Stimulated activated CD4-positive, alpha-beta T cell treated with anti-CD3 and anti-CD28 coated beads, Interleukin-2, amount 100 ng/mL, for 24 hours (primary cell): Measurements from ENCODE around the gene PHYKPL.
"Not testable (repeated sequence)": the region's sequence is repeated elsewhere in the genome, so short reads cannot be mapped to it uniquely, and the experiment has no call there.

ENCODE experiments used
- DNase-seq, 2 donors: peaks; one replicate each; pipeline ENCODE4 v3.0.0-alpha.2; 2020

PHYKPL gene

DNA sequence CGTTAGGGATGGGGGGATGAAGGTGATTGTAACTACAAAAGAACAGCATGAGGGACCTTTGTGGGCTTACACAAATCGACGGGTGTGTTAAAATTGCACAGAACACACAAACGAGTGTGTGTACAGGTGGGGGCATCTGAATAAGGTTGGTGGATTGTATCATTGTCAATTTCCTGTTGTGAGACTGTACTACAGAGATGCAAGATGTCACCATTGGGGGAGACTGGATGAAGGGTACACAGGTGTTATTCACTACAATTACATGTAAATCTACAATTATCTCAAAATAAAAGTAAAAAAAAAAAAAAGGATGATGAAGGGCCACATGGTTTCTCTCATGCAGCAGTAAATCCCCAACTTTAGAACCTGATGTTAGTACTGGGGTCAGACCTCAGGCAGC, 31.4 kb upstream of the PHYKPL start:
- DNase-seq = no peak

DNA sequence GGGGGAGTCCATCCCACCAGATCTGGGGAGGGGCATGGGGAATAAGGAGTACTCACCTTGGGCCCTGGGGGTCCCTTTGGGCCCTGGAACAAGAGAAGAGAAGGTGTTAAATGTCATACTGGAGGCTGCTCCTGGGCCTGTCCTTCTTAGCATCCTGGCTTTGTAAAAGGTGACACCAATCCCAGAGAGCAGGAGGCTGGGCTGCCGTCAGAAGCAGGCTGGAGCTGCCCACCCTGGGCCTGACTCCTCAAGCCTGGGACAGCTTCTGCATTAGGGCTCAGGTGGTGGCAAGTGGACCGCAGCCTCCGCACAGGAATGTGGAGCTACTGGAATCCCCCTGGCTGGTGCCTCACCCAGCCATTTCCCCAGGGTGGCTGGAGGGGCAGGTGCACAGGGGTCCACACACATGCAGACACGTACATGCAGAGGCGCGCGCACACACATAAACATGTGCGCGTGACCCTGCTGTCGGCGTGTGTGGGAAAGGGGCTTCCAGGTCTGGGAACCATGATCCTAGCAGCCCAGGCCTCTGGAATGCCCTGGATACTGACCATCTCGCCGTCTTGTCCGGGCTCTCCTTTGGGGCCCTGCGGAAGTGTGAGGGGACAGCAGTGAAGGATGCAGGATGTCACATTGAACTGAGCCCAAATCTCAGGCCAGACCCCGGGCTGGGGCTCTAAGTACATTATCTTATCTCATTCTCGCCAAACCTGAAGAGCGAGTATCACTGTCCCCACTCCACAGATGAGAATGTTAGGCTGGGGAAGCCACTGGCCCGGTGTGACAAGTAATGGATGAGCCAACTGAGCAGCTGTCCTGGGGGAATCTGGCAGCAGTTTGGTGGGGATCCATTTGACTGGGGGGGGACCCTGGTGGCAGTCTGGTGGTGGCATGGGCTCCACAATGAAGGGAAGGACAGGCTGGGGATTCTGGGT, 29.3 kb upstream of the PHYKPL start:
- no peak for DNase-seq

DNA sequence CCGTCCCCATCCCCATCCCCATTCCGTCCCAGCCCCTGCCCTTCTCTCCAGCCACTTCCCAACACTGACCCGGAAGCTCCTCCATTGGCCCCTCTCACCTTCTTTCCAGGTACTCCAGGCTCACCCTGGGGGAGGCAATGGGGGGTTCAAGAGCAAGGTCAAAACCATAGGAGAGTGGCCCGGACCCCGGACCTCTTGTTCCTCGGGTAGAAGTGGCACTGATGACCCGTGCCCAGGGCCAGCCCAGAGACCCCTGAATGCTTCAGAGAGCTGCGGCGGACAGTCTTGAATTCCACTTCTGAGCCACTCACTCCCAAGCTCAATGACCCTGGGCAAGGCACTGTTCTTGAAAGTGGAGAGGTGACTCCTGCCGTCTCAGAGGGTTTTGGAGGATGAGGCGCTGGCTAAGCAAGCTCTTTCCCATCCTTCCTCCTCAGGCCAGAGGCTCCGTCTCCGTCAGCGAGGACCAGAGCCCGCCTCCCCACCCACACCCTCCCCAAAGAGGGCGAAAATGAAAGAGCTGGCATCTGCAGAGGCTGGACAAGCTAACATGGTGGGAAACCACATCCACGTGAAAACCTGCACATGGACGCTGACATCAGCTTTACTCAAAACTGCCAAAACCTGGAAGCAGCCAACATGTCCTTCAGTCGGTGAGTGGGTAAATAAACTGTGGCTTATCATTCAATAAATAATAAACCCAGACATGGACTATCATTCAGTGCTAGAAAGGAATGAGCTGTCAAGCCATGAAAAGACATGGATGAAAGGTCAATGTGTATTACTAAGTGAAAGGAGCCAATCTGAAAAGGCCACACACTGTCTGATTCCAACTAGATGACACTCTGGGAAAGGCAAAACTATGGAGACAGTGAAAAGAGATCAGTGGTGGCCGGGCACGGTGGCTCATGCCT, 27.3 kb upstream of the PHYKPL start:
- DNase-seq = no peak

DNA sequence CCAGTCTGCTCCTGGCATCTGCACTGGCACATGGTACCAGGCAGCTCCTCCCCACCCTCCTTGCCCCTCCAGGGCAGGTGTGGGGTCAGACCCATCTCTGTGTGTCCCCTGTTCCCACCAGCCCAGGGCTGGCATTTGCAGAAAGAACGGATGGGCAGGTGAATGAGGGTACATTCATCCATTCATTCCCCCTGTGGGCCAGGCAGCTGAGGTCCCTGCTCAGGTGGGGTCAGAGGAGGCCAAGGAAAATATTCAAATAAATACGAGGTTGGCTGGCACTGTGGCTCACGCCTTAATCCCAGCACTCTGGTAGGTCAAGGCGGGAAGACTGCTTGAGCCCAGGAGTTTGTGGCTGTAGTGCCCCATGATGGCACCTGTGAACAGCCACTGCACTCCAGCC, 25.0 kb upstream of the PHYKPL start:
- no peak for DNase-seq

DNA sequence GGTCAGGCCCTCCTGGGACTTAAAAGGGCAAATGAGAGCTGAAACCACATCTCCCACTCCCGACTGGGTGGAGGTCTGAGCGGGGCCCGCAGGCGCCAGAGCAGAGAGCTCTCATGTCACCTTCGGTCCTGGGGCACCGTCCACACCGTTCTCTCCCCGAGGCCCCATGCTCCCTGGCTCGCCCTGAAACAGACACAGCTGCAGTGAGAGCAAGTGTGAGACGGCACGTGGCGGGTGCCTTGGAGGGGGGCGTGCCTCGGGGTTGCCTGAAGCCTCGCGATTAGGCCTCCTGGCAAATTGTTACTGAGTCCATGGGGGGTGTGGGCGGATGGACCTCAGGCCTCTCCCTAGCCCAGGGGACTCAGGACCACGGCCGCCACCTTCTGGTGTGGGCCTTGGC, 24.1 kb upstream of the PHYKPL start:
- DNase-seq = no peak

DNA sequence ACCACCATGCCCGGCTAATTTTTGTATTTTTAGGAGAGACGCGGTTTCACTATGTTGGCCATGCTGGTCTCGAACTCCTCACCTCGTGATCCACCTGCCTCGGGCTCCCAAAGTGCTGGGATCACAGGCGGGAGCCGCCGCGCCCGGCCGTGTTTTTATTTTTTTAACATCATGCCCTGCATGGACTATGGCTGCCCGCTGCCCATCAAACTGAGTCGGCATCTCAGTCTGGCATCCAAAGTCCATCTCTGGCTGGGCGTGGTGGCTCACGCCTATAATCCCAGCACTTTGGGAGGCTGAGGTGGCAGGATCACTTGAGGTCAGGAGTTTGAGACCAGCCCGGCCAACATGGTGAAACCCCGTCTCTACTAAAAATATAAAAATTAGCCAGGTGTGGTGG, 21.0 kb upstream of the PHYKPL start:
- DNase-seq = not testable (repeated sequence)

DNA sequence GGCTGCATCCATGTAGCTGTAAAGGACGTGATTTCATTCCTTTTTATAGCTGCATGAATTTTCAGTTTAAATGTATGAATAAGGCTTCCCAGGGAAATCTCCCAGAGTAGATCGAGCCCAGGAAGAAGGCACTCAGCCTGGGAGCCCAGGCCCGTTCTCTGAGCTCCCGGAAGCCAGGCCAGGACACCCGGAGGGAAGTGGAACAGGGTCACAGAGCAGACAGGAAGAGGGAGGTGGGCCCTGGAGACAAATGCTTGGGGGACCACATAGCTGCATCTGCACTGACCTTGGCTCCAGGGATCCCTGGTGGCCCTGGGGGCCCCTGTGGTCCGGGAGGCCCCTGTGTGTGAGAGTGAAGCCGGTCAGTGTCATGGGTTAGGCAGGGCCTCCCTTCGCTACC, 19.7 kb upstream of the PHYKPL start:
- no peak for DNase-seq

DNA sequence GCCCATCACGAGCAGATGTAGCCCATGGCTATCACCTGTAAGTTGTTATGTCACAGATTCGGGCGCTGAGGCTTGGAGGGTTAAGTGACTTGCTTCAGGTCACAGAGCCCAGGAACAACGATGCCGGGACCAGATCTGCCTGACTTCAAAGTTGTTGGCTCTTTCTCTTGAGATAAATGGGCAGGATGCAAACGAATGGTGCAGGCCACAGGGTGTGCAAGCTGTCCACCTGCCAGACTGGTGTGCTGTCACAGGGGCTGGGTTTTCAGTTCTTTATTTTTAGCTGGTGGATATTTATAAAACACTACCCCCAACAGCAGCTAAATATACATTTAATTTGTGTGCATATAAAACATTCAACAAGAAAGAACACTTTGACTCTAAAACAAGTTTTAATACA, 17.7 kb upstream of the PHYKPL start:
- DNase-seq = no peak

DNA sequence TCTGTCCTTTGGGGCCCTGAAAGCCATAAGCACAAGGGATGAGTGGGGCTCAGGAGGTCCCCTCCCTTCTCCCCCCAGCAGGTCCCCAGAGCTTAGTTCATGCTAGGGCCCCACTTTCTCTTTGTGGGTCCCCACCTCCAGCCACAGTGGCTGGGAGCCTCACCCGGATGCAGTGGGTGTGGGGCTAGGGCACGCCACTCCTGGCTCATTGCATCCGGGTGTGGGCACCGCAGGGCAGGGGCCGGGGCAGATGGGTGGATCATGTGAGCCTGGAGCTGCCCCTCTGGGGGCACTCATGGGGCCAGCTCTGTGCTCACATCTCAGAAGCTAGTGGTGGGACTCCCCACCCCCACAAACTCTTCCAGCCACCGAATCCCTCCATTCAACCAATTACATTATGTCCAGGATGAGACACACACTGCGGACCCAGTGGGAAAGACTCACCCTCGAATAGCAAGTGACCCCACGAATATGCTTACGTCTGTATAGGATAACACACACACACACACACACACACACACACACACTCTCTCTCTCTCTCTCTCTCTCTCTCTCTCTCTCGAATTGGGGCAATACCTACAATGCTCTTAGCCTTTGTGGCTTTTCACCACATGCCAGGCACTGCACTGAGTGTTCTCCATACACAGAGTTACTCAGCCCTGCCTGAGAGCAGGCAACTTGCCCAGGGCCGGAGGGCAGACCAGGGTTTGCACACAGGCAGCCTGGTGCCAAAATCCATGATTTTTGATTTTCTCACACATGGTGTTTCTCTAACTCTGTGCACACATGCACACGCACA, 16.8 kb upstream of the PHYKPL start:
- DNase-seq = no peak

DNA sequence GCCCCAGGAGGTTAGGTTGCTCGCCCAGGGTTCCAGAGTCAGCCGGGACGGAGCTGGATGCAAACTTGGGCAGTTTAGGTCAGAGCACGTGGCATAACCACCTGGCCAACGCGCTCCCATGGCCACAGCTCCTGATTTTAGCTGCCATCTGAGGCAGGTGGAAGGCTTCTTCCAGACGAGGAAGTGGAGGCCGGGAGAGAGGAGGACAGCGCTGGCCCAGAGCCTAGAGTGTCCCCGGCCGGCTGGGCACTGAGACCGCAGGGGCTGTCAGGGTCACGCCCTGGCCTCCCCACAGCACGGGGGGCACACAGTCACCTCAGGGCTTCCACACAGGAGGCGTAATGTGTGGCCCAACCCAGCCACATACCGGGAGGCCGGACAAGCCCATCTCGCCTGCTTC, 16.1 kb upstream of the PHYKPL start:
- DNase-seq = no peak

DNA sequence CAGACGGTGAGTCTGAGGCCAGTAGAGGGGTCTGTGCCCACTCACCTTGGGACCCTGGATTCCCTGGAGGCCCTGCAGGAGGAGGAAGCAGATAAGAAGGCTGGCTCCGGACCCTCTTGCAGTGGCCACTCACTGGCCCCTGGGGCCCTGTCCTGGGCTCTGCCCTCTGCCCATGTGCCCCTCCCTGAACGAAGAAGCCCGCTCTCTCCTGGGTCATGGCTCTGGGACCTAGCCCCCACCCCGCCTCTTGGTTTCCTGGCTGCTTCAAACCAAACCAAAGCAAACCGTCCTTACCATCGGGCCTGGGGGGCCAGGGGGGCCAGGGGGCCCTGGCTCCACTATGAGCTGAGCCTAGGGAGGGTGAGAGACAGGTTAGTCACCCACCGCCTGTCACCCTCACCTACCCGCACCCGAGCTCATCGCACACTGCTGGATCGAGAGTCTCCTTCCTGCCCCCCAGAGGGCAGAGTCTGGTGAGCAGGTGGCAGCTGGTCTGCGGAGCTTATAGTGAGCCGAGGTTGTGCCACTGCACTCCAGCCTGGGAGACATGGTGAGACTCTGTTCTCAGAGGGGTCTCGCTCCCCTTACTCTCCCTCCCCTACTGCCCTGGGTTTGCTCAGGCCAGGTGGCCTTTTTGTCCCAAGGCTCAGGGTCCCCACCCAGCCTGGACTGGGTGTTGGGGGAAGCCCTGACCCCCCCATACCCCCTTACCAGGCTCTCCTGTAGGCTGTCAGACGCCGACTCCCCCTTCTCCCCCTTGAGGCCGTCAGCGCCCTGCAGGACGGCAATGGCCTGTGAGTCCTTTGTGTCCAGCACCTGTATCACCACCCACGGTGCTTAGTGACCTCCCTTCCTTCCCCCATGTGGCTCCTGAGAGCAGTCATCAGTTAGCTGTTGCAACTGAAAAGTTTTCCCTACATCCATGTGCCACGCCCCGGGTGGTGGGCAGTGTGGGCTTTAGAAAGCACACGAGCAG, 15.2 kb upstream of the PHYKPL start:
- DNase-seq = no peak

DNA sequence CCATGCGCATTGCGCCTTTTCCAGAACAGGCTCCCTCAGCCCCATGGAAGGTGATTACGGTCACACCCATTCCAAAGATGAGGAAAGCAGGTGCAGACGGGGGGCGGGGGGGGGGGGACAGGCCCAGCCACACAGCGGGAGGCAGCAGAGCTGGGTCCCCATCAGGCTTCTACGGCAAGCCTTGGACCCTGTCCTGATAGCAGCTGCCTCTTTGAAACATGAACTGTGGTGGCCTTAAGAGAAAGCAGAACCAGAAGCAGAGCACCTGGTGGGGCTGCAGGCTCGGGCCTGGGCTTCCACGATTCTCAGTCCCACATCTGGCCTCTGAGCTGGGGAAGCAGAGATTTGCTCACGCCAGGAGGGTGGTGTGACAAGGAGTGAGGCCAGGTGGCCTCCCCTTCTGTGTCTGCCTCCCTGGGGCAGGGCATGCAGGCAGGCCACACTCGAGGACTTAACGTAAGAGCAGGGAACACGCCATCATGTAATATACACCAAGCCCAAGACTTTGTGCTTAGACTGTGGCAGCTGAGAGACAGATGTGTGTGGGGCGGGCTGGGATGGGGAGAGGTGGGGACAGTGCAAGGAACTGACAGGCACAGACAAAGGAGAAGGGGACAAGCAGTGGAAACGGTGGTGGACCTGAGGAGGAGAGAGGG, 14.2 kb upstream of the PHYKPL start:
- DNase-seq = no peak

DNA sequence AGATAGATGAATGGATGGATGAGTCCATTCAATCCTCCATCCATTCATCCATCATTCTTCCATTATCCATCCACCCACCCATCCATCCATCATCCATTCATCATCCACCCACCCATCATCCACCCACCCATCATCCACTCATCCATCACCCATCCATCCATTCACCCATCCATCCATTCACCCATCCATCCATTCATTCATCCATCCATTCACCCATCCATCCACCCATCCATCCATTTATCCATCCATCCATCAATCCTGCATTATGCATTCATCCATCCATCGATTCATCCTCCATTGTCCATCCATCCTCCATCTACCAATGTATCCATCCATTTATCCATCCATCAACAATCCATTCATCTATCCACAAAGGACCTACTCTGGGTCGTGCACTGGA, 12.8 kb upstream of the PHYKPL start:
- no peak for DNase-seq

DNA sequence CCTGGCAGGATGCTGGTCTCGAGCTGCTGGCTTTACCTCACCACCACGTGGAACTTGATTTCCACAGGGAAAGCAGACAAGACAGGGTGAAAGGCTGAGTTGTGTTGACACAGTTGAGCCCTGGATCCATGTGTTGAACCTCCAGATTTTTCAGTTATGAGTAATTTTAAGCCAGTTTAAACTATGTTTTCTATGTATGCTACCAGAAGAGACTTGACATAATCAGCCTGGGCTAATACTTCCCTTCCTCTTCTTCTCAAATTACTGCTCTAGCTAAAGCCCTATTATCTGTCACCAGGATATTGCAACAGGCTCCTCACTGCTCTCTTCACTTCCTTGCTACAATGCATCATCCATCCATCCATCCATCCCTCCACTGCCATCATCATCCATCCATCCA, 12.0 kb upstream of the PHYKPL start:
- no peak for DNase-seq

DNA sequence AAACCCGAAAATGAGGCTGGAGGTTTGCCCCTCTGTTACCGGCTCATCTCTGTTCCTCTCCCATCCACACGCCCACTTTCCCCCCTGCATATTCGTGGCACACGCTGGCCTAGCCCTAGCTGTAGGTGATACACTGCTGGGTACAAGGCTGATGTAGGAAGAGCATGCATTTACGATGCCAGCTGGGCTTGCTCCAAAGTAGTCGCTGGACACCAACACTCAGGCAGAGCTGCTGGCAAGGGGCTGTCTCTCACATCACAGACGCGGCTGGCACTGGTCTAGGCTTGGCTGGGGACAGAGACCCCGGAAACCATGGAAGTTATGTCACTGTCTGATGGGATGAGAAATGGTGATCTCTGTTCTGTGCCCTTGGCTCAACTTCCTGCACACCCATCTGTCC, 9.8 kb upstream of the PHYKPL start:
- DNase-seq = no peak

DNA sequence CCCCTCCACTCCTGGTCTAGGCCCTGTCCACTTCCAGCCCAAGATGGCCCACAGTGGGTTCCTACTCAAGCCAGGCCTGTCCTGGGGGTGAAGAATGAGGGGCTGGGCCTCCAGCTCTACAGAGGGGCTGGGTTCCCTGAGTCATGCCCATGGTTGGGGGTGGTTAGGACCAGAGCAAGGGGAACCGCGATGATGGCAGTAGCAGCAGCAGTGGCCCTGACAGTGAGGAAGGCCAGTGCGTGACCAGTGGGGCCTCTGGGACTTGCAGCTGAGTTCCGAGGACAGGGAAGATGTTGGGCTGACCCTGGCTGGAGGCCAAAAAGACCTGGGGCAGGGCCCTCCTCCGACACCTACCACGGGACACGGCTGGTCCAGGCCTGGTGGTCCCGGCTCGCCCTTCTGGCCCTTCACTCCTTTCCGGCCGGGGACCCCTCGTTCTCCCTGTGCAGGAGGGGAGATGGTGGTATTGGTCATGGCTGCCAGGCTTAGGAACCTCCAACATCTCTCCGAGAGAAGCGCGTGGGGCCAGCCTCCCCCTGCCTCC, 9.2 kb upstream of the PHYKPL start:
- DNase-seq = no peak

DNA sequence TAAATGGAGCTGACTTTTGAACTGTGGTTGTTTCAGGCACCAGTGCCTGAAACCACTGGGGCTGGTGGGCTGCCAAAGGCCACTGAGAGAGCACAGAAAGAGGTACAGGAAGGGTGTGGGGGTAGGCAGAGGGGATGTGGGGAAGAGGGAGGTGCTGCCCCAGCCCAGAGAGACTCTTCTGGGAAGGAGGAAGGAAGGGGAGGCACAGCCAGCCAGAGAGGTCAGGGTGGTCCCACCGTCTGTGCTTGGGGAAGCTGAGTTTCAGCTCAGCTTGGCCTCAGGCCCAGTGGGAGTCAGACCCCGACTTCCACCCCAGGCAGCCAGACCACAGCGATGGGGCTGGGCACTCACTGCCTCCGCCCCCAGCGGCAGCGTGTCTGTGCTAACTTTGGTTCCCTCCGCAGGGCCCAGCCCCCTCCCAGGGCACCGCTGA, 8.6 kb upstream of the PHYKPL start:
- DNase-seq = no peak

DNA sequence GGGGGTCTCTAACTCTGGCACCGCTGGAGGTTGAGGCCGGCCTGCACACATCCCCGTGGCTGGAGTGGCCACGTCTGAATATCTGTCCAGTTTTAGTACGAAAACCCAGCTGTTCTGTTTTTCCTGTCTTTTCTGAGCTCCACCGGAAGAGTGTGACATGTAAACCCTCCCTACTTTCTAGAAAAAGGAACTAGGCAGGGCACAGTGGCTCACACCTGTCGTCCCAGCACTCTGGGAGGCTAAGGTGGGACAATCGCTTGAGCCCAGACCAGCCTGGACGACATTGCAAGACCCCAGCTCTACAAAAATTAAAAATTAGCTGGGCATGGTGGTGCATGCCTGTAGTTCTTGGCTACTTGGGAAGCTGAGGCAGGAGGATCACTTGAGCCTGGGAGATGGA, 8.2 kb upstream of the PHYKPL start:
- DNase-seq = no peak

DNA sequence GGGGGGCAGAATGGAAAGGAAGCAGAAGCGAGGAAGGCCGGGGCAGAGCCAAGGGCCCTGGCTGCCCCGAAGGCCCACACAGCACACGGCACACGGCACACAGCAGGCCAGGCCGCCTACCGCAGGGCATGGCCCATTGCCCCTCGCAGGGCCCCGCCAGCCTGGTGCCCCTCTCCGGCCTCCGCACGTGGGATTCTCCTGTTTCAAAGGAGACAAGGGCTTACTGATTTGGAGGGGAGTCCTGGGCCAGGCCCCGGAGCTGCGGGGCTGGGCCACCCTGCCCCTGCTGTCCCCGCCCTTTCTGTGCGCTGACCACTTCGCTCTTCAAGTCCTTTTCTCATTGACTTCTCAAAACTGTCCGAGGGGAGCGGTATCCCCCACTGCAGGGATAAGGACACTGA, 7.7 kb upstream of the PHYKPL start:
- no peak for DNase-seq

DNA sequence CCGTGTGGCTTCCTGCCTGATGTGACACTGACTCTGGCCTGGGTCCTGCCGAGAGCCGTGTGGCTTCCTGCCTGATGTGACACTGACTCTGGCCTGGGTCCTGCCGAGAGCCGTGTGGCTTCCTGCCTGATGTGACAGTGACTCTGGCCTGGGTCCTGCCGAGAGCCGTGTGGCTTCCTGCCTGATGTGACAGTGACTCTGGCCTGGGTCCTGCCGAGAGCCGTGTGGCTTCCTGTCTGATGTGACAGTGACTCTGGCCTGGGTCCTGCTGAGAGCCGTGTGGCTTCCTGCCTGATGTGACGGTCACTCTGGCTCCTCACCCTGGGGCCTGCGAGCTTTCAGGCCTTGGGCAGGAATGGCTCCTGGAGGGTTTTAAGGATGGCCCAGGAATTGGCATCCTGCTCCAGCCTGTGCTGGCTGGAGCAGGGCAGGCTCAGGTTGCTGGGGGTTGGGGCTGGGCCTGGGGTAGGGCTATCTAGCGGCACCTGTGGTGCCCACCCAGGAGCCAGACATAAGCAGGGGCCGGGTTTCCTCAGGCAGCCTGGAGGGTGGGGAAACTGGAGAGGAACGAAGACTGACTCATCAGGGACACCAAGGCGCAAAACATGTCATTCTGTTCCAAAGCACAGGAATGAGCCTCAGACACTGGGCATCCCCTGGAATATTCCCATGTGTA, 7.2 kb upstream of the PHYKPL start:
- not testable (repeated sequence) for DNase-seq
